HEK293 (cell line): ENCODE results near the gene DCK.

Experiments used
- KLF8 ChIP-seq: fragments of 450-650 bp; formaldehyde crosslinking; IDR thresholded peaks from 2 replicates; pipeline ENCODE4 v1.5.1; 2016; ENCODE audit warnings: missing biosample characterization, missing genetic modification characterization
- ZNF112 ChIP-seq: fragments of 450-650 bp; formaldehyde crosslinking; IDR thresholded peaks from 2 replicates; pipeline ENCODE4 v1.5.0; 2017; ENCODE audit warnings: missing biosample characterization, missing genetic modification characterization
- ZNF785 ChIP-seq: fragments of 450-650 bp; formaldehyde crosslinking; IDR thresholded peaks from 2 replicates; pipeline ENCODE4 v1.5.1; 2016; ENCODE audit warnings: missing biosample characterization, missing genetic modification characterization
- ZSCAN30 ChIP-seq: fragments of 450-650 bp; IDR thresholded peaks from 2 replicates; pipeline ENCODE4 v1.5.1; 2018; ENCODE audit warnings: missing biosample characterization, mild to moderate bottlenecking, missing genetic modification characterization, moderate library complexity
- TF ChIP-seq, protein P1 (sequence below): fragments of 450-650 bp; formaldehyde crosslinking; IDR thresholded peaks from 2 replicates; pipeline ENCODE4 v1.5.1; 2016; ENCODE audit warnings: missing biosample characterization, missing genetic modification characterization
- TF ChIP-seq, protein P2 (sequence below): sonication (generic); formaldehyde crosslinking; IDR thresholded peaks from 2 replicates; pipeline ENCODE4 v1.8.1; 2022; ENCODE audit warnings: mild to moderate bottlenecking, moderate library complexity, missing genetic modification reagents
- TF ChIP-seq, protein P3 (sequence below): fragments of 450-650 bp; formaldehyde crosslinking; IDR thresholded peaks from 2 replicates; pipeline ENCODE4 v1.5.1; 2016; ENCODE audit warnings: missing biosample characterization, missing genetic modification characterization

DNA sequence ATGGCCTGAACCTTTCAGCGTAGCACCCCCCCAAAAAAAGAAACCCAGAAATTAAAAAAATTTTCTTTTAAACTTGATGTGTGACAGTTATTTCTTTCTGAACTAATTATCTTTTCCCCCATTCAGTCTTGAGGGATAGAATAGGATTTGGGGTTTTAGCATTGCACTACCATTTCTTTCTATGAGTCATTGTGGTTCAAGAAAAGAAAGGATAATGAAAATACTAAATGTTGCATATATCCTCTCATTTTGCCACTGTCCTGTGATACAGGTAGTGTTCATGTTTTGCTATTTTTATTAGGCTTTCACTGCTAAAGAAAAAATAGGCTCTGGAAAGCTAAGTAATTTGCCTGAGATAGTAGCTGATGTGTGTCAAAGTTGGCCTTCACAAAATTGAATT lies 39.4 kb upstream of the DCK start:
- TF ChIP-seq, protein P1, sequence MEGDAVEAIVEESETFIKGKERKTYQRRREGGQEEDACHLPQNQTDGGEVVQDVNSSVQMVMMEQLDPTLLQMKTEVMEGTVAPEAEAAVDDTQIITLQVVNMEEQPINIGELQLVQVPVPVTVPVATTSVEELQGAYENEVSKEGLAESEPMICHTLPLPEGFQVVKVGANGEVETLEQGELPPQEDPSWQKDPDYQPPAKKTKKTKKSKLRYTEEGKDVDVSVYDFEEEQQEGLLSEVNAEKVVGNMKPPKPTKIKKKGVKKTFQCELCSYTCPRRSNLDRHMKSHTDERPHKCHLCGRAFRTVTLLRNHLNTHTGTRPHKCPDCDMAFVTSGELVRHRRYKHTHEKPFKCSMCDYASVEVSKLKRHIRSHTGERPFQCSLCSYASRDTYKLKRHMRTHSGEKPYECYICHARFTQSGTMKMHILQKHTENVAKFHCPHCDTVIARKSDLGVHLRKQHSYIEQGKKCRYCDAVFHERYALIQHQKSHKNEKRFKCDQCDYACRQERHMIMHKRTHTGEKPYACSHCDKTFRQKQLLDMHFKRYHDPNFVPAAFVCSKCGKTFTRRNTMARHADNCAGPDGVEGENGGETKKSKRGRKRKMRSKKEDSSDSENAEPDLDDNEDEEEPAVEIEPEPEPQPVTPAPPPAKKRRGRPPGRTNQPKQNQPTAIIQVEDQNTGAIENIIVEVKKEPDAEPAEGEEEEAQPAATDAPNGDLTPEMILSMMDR: no peak
- TF ChIP-seq ZSCAN30 (no peak), ZNF785 (tag by site-specific recombination) (no peak), ZNF112 (tag by site-specific recombination) (no peak), KLF8 (tag by site-specific recombination) (no peak)
- TF ChIP-seq, protein P2, sequence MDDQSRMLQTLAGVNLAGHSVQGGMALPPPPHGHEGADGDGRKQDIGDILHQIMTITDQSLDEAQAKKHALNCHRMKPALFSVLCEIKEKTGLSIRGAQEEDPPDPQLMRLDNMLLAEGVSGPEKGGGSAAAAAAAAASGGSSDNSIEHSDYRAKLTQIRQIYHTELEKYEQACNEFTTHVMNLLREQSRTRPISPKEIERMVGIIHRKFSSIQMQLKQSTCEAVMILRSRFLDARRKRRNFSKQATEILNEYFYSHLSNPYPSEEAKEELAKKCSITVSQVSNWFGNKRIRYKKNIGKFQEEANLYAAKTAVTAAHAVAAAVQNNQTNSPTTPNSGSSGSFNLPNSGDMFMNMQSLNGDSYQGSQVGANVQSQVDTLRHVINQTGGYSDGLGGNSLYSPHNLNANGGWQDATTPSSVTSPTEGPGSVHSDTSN (CRISPR knock-in tag): no peak
- TF ChIP-seq, protein P3, sequence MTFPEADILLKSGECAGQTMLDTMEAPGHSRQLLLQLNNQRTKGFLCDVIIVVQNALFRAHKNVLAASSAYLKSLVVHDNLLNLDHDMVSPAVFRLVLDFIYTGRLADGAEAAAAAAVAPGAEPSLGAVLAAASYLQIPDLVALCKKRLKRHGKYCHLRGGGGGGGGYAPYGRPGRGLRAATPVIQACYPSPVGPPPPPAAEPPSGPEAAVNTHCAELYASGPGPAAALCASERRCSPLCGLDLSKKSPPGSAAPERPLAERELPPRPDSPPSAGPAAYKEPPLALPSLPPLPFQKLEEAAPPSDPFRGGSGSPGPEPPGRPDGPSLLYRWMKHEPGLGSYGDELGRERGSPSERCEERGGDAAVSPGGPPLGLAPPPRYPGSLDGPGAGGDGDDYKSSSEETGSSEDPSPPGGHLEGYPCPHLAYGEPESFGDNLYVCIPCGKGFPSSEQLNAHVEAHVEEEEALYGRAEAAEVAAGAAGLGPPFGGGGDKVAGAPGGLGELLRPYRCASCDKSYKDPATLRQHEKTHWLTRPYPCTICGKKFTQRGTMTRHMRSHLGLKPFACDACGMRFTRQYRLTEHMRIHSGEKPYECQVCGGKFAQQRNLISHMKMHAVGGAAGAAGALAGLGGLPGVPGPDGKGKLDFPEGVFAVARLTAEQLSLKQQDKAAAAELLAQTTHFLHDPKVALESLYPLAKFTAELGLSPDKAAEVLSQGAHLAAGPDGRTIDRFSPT (tag by site-specific recombination): no peak
